Dermis microvascular lymphatic vessel endothelial cell (primary cell): ENCODE results near the gene GZMM. TPM values are rescaled to one million over a fixed set of nuclear protein-coding genes. Genes with fewer than 3 reads are reported as not detected.

Experiments used
- DNase-seq, 2 donors: peaks; one replicate each; pipeline versions ENCODE4 v3.0.0 to v3.0.0-alpha.2; 2010; ENCODE audit warnings: low read depth in 2 of 2
- total RNA-seq: library from RNA; depleted of rRNA; stranded (reverse); fragments of >200 nt; gene quantifications from 2 replicates; pipeline ENCODE4 v1.2.1, GENCODE V29; 2014

GZMM gene
- total RNA-seq, 1 donor from 2014 or later = not detected

DNA sequence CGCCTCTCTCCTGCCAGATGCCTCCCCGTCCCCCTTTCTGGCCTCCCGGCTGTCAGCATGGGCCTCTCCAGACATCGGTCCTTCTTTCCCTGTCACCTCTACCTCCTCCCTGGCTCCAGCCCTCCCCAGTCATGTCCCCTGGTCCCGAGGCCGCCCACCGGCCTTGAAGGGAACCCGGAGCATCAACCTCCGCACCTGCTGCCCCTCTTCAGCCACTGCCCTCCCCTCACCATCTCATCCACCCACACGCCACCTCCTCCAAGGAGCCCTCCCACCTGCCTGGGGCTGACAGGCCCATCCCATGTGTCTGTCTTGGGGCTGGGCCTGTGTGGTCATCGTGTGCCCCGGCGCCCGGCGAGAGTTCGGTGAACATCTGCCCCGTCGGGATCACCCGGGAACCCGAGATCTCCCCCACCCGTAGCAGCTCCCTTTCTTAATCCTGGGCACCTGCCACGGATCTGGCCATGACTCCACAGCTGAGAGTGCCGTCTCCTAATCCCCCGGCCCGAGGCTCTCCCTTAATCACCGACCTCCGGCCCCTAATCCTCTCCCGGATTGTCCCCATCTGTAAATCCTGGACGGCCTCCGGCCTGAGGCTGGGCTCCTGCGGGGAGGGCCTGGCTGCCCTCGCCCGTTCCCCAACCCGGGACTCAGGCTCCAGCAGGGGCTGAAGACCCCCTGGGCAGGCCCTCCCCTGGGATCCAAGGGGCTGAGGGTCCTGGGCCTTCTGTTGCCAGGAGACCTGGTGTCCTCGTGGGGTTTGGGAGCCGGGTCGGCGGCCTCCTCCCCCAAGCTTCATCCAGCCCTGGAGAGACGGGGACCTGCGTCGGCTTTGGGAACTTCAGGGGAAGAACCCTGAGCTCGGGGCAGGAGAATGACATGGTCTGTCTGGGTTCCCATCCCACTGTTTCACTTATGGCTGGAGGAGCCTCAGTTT is 51.7 kb downstream of the GZMM start:
- DNase-seq = no peak

DNA sequence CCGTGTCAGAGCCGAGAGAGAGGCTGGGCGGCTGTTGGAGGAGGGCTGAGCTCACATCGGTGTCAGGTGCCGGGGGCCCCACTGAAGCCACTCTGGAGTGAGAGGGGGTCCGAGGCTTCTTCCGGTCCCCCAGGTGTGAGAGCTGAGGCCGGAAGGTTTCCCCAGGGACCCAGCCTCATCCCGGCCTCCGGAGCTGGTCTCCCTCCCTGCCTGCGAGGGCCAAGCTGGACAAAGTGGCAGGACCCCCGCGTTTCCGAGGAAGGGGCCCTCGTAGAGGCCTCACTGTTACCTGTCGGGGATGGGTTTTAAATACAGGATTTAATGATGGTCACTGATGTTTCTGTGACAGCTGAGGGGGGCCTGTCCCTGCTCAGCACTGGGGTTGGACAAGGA is 52.4 kb downstream of the GZMM start:
- DNase-seq = no peak

- no peak for DNase-seq
Observed at GRCh38 chr19:597406-598315, 53.8 kb downstream of the GZMM start.

Other genes with a start within 250 kb of the GZMM start
- 7.7 and 10.1 TPM in 2 replicates for gene MIER2, start 199.3 kb upstream of the GZMM start, total RNA-seq
- gene C2CD4C, start 134.9 kb upstream of the GZMM start, total RNA-seq = 3.7 and 7.2 TPM in 2 replicates
- gene SHC2, start 83.0 kb upstream of the GZMM start, total RNA-seq = 7.6 and 35.0 TPM in 2 replicates
- gene MADCAM1, start 47.6 kb upstream of the GZMM start, total RNA-seq = 0.13 TPM in 1 of 2 replicates, not detected in the other
- gene TPGS1, start 36.6 kb upstream of the GZMM start, total RNA-seq = 27.5 and 31.9 TPM in 2 replicates
- gene CDC34, start 12.3 kb upstream of the GZMM start, total RNA-seq = 85.2 and 89.6 TPM in 2 replicates
- 205 and 268 TPM in 2 replicates for gene BSG, start 28.5 kb downstream of the GZMM start, total RNA-seq
- 0.39 and 0.76 TPM in 2 replicates for gene HCN2, start 45.8 kb downstream of the GZMM start, total RNA-seq
- 19.3 and 23.9 TPM in 2 replicates for gene POLRMT, start 89.5 kb downstream of the GZMM start, total RNA-seq
- not detected in 2 replicates for gene FGF22, start 95.8 kb downstream of the GZMM start, total RNA-seq
- 18.9 and 30.0 TPM in 2 replicates for gene RNF126, start 119.2 kb downstream of the GZMM start, total RNA-seq
- 3.1 and 5.9 TPM in 2 replicates for gene FSTL3, start 132.3 kb downstream of the GZMM start, total RNA-seq
- gene PRSS57, start 151.4 kb downstream of the GZMM start, total RNA-seq = not detected in 2 replicates
- 35.3 and 54.0 TPM in 2 replicates for gene PALM, start 164.9 kb downstream of the GZMM start, total RNA-seq
- not detected in 2 replicates for gene MISP, start 207.1 kb downstream of the GZMM start, total RNA-seq